ENCODE measurements around the gene MOV10L1. TPM values are rescaled to one million over a fixed set of nuclear protein-coding genes. Genes with fewer than 3 reads are reported as not detected.

MOV10L1 gene
- total RNA-seq, 1 donor = 0.36 TPM

DNA sequence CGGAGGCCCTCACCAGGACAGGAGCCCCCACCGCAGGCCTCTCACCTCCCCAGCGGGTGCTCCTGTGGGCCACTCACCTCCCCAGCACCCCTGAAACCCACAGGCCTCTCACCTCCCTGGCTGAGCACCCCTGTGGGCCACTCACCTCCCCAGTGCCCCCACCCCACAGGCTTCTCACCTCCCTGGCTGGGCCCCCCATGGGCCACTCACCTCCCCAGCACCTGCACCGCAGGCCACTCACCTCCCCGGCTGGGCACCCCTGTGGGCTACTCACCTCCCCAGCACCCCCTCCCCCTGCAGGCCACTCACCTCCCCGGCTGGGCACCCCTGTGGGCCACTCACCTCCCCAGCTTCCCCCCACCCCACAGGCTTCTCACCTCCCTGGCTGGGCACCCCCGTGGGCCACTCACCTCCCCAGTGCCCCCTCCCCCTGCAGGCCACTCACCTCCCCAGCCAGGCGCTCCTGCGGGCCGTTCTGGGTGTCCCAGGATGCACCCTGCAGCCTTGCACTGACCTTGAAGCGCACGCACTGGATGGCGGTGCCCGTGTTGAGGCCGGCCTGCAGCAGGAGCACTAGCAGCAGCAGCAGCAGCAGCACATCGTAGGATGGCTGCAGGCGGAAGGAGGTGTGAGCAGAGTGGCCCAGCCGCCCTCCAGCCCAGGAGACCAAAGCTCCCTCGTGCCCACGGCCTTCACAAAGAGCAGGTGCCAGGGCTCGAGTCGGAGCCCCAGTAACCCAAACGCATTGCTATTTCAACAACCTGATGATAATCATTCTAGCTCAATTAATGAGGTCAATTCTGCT is 26.0 kb upstream of the MOV10L1 start:
- Histone ChIP-seq H3K4me2 (ENCODE audit: insufficient read depth, low read length) (no peak overlapping the region), H3K27ac (ENCODE audit: low read depth, low read length) (no peak overlapping the region), H3K4me3 (ENCODE audit: insufficient read depth, low read length) (no peak overlapping the region), H3K36me3 (ENCODE audit: insufficient read depth, low read length) (no peaks in the 10 kb centered on the region), H3K79me2 (ENCODE audit: insufficient read depth, low read length) (no peaks in the 10 kb centered on the region), H3K27me3 (ENCODE audit: insufficient read depth, low read length) (peaks cover 13% of the 10 kb centered on the region), H3K4me1 (ENCODE audit: insufficient read depth, low read length) (no peaks in the 10 kb centered on the region), H2AFZ (ENCODE audit: low read length) (no peak overlapping the region), H3K9me3 (ENCODE audit: low read depth, low read length) (no peaks in the 10 kb centered on the region), H4K20me1 (ENCODE audit: insufficient read depth, low read length) (no peaks in the 10 kb centered on the region)
- DNase-seq (ENCODE audit: insufficient read length, low spot score, missing footprints) = no peak
- TF ChIP-seq, protein P1, sequence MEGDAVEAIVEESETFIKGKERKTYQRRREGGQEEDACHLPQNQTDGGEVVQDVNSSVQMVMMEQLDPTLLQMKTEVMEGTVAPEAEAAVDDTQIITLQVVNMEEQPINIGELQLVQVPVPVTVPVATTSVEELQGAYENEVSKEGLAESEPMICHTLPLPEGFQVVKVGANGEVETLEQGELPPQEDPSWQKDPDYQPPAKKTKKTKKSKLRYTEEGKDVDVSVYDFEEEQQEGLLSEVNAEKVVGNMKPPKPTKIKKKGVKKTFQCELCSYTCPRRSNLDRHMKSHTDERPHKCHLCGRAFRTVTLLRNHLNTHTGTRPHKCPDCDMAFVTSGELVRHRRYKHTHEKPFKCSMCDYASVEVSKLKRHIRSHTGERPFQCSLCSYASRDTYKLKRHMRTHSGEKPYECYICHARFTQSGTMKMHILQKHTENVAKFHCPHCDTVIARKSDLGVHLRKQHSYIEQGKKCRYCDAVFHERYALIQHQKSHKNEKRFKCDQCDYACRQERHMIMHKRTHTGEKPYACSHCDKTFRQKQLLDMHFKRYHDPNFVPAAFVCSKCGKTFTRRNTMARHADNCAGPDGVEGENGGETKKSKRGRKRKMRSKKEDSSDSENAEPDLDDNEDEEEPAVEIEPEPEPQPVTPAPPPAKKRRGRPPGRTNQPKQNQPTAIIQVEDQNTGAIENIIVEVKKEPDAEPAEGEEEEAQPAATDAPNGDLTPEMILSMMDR (IDR thresholded peaks at IDR 0.05; ENCODE audit: extremely low read depth, low read depth, low read length) = no peak

GRCh38 chr22:50064453-50064852 is 25.4 kb upstream of the MOV10L1 start:
- Histone ChIP-seq H3K4me1 (ENCODE audit: insufficient read depth, low read length) (no peaks in the 10 kb centered on the region), H2AFZ (ENCODE audit: low read length) (no peak overlapping the region), H3K79me2 (ENCODE audit: insufficient read depth, low read length) (no peaks in the 10 kb centered on the region), H3K4me2 (ENCODE audit: insufficient read depth, low read length) (no peak overlapping the region), H3K9me3 (ENCODE audit: low read depth, low read length) (no peaks in the 10 kb centered on the region), H3K27me3 (ENCODE audit: insufficient read depth, low read length) (peaks cover 7% of the 10 kb centered on the region), H3K36me3 (ENCODE audit: insufficient read depth, low read length) (no peaks in the 10 kb centered on the region), H4K20me1 (ENCODE audit: insufficient read depth, low read length) (no peaks in the 10 kb centered on the region), H3K27ac (ENCODE audit: low read depth, low read length) (no peak overlapping the region), H3K4me3 (ENCODE audit: insufficient read depth, low read length) (no peak overlapping the region)
- TF ChIP-seq, protein P1 (IDR thresholded peaks at IDR 0.05; ENCODE audit: extremely low read depth, low read depth, low read length) = no peak
- peak; percentile 83 for DNase-seq (ENCODE audit: insufficient read length, low spot score, missing footprints)

GRCh38 chr22:50067244-50067643 is 22.6 kb upstream of the MOV10L1 start:
- Histone ChIP-seq H3K27ac (ENCODE audit: low read depth, low read length) (no peak overlapping the region), H2AFZ (ENCODE audit: low read length) (no peak overlapping the region), H3K4me1 (ENCODE audit: insufficient read depth, low read length) (no peaks in the 10 kb centered on the region), H3K4me2 (ENCODE audit: insufficient read depth, low read length) (no peak overlapping the region), H4K20me1 (ENCODE audit: insufficient read depth, low read length) (no peaks in the 10 kb centered on the region), H3K27me3 (ENCODE audit: insufficient read depth, low read length) (no peaks in the 10 kb centered on the region), H3K36me3 (ENCODE audit: insufficient read depth, low read length) (no peaks in the 10 kb centered on the region), H3K9me3 (ENCODE audit: low read depth, low read length) (no peaks in the 10 kb centered on the region), H3K79me2 (ENCODE audit: insufficient read depth, low read length) (no peaks in the 10 kb centered on the region), H3K4me3 (ENCODE audit: insufficient read depth, low read length) (no peak overlapping the region)
- DNase-seq (ENCODE audit: insufficient read length, low spot score, missing footprints) = no peak
- TF ChIP-seq, protein P1 (IDR thresholded peaks at IDR 0.05; ENCODE audit: extremely low read depth, low read depth, low read length) = no peak

- no peak for DNase-seq (ENCODE audit: insufficient read length, low spot score, missing footprints)
- Histone ChIP-seq H3K4me3 (ENCODE audit: insufficient read depth, low read length) (no peak overlapping the region), H4K20me1 (ENCODE audit: insufficient read depth, low read length) (no peaks in the 10 kb centered on the region), H3K27me3 (ENCODE audit: insufficient read depth, low read length) (no peaks in the 10 kb centered on the region), H3K27ac (ENCODE audit: low read depth, low read length) (no peak overlapping the region), H3K4me2 (ENCODE audit: insufficient read depth, low read length) (no peak overlapping the region), H3K36me3 (ENCODE audit: insufficient read depth, low read length) (no peaks in the 10 kb centered on the region), H3K4me1 (ENCODE audit: insufficient read depth, low read length) (no peaks in the 10 kb centered on the region), H3K9me3 (ENCODE audit: low read depth, low read length) (no peaks in the 10 kb centered on the region), H2AFZ (ENCODE audit: low read length) (no peak overlapping the region), H3K79me2 (ENCODE audit: insufficient read depth, low read length) (no peaks in the 10 kb centered on the region)
- TF ChIP-seq, protein P1 (IDR thresholded peaks at IDR 0.05; ENCODE audit: extremely low read depth, low read depth, low read length) = no peak
Measured at GRCh38 chr22:50068096-50068495, 21.7 kb upstream of the MOV10L1 start.
